K562 (cell line): ENCODE measurements around the gene SEC24B. TPM values are rescaled to one million over a fixed set of nuclear protein-coding genes. Genes with fewer than 3 reads are reported as not detected.

Experiments
- ATAC-seq: fragments of 200-7000 bp; cut with Tn5 transposase; 3 replicates; pipeline ENCODE4 v1.9.1; 2020; ENCODE audit warnings: moderate library complexity
- BruUV-seq: library from RNA; stranded (reverse); fragments of 400-500 nt; replicated peaks from 2 replicates; lab custom pipeline; 2021; lab: Mats Ljungman, UMichigan
- CTCF ChIA-PET: fragments of 300-600 bp; formaldehyde crosslinking; extraction: SDS; loops from one replicate; lab custom pipeline; 2021; ENCODE audit warnings: low intra/inter-chr PET ratio; lab: Yijun Ruan, JAX
- POLR2A ChIA-PET: fragments of 300-600, 350-650 bp; sonication (Branson Sonifier 250); formaldehyde crosslinking; extraction: SDS; loops from one replicate; lab custom pipeline; 2021; ENCODE audit warnings: antibody characterized with exemption, inconsistent platforms; lab: Yijun Ruan, JAX
- DNase-seq, 4 experiments: peaks; one replicate each; pipeline versions ENCODE4 v3.0.0 to v3.0.0-alpha.2; 2011 to 2018; ENCODE audit warnings: low spot score in 3 of 4, mixed read lengths in 3 of 4; ENCODE audit errors: extremely low read depth in 1 of 4
- FAIRE-seq: peaks from 2 replicates; lab custom pipeline; 2011; peaks lifted over from hg19 to GRCh38; lab: Jason Lieb, UNC
- H2AFZ ChIP-seq: 2 replicates; pipeline ENCODE4 v1.6.0; 2011; ENCODE audit warnings: low read depth, low read length, control low read depth, inconsistent platforms
- H3K27ac ChIP-seq: fragments of 200-600 bp; 3 replicates; pipeline ENCODE4 v1.8.0; 2011; ENCODE audit warnings: low read depth, mild to moderate bottlenecking, control low read depth, inconsistent platforms, low read length, moderate library complexity, mixed read lengths; ENCODE audit errors: extremely low read depth
- H3K27me3 ChIP-seq, 2 experiments: fragments of 300-600 bp in 1 of 2; 2 replicates in 1 of 2; 3 replicates in 1 of 2; pipeline versions ENCODE4 v1.6.0 to v1.8.0; 2011; ENCODE audit warnings: inconsistent platforms in 2 of 2, low read length in 2 of 2, mild to moderate bottlenecking in 1 of 2, mixed read lengths in 1 of 2, moderate library complexity in 1 of 2; ENCODE audit not compliant: control insufficient read depth in 2 of 2, insufficient read depth in 2 of 2
- H3K36me3 ChIP-seq: fragments of 300-600 bp; 3 replicates; pipeline ENCODE4 v1.8.0; 2011; ENCODE audit warnings: mild to moderate bottlenecking, low read length, inconsistent platforms; ENCODE audit not compliant: control insufficient read depth, insufficient read depth
- H3K4me1 ChIP-seq, 2 experiments: fragments of 200-600 bp in 1 of 2; replicated peaks in 1 of 2; 2 replicates in 1 of 2; 3 replicates in 1 of 2; pipeline versions ENCODE4 v1.5.1 to v1.8.0; 2011; ENCODE audit warnings: inconsistent platforms in 2 of 2, low read length in 2 of 2, mild to moderate bottlenecking in 1 of 2, mixed read lengths in 1 of 2, moderate library complexity in 1 of 2; ENCODE audit not compliant: control insufficient read depth in 2 of 2, insufficient read depth in 2 of 2
- H3K4me2 ChIP-seq: 2 replicates; pipeline ENCODE4 v1.6.1; 2011; ENCODE audit warnings: low read length, control low read depth, inconsistent platforms, mixed read lengths; ENCODE audit not compliant: insufficient read depth
- H3K4me3 ChIP-seq: fragments of 200-600 bp; sonication (generic), shearing (Covaris generic); 2 replicates; pipeline ENCODE4 v1.5.1; 2016; ENCODE audit warnings: control low read depth, inconsistent platforms
- H3K79me2 ChIP-seq: fragments of 200-600 bp; 3 replicates; pipeline ENCODE4 v1.8.0; 2011; ENCODE audit warnings: low read length, inconsistent platforms; ENCODE audit not compliant: control insufficient read depth, insufficient read depth
- H3K9ac ChIP-seq, 2 experiments: 2 replicates each; pipeline versions ENCODE4 v1.6.0 to v1.6.1; 2011; ENCODE audit warnings: low read depth in 2 of 2, low read length in 2 of 2, control low read depth in 1 of 2, inconsistent platforms in 1 of 2, mild to moderate bottlenecking in 1 of 2, mixed read lengths in 1 of 2; ENCODE audit not compliant: insufficient read depth in 1 of 2
- H3K9me1 ChIP-seq: one replicate; pipeline ENCODE4 v1.6.0; 2011; ENCODE audit warnings: inconsistent platforms, mild to moderate bottlenecking, low read length, moderate library complexity; ENCODE audit not compliant: control insufficient read depth, insufficient read depth
- H3K9me3 ChIP-seq: replicated peaks from 2 replicates; pipeline ENCODE4 v1.5.1; 2011; ENCODE audit warnings: low read depth, low read length, inconsistent platforms; ENCODE audit not compliant: control insufficient read depth, insufficient read depth
- H4K20me1 ChIP-seq: replicated peaks from 2 replicates; pipeline ENCODE4 v1.6.1; 2011; ENCODE audit warnings: low read length, inconsistent platforms, mixed read lengths; ENCODE audit not compliant: control insufficient read depth, insufficient read depth
- BDP1 ChIP-seq: IDR thresholded peaks from 3 replicates; pipeline ENCODE4 v1.6.1; 2011; ENCODE audit not compliant: insufficient read length, insufficient read depth
- BRD4 ChIP-seq: fragments of 200-600 bp; sonication (generic); IDR thresholded peaks from 2 replicates; pipeline ENCODE4 v1.6.1; 2017; ENCODE audit warnings: inconsistent platforms
- CBX1 ChIP-seq: sonication (generic); IDR thresholded peaks from 2 replicates; pipeline ENCODE4 v1.6.1; 2016; ENCODE audit warnings: antibody characterized with exemption, low read depth, mild to moderate bottlenecking
- CHD7 ChIP-seq: fragments of 200-600 bp; sonication (generic); IDR thresholded peaks from one replicate; pipeline ENCODE4 v1.6.1; 2012; ENCODE audit warnings: mild to moderate bottlenecking, low read depth, low read length, inconsistent platforms
- HEY1 ChIP-seq: fragments of 250-450 bp; sonication (Bioruptor Pico); IDR thresholded peaks from 2 replicates; pipeline ENCODE4 v1.5.0; 2020; ENCODE audit warnings: mild to moderate bottlenecking, moderate library complexity, borderline replicate concordance
- ZNF212 ChIP-seq: fragments of 450-650 bp; formaldehyde crosslinking; IDR thresholded peaks from 2 replicates; pipeline ENCODE4 v1.4.0; 2020; ENCODE audit warnings: mild to moderate bottlenecking
- WGBS: fragments of 100-300 bp; shearing (Covaris generic); methylation state at CpG from one replicate; pipeline ENCODE4 v1.1.6; 2016; ENCODE audit warnings: low coverage, mixed read lengths; ENCODE audit not compliant: insufficient coverage; ENCODE audit errors: missing lambda C conversion rate; 5-methylcytosine and 5-hydroxymethylcytosine counted together
- in situ Hi-C: fragments of 300-500 bp; cut with MboI; formaldehyde crosslinking; loops from 4 replicates; pipeline ENCODE4 v1.15.0; 2018; ENCODE audit warnings: inconsistent platforms, mixed read lengths
- intact Hi-C: fragments of 100-400 bp; cut with micrococcal nuclease; formaldehyde crosslinking; loops from 2 replicates; pipeline ENCODE4 v1.14.2; 2022
- polyA plus RNA-seq, 8 experiments: library from polyadenylated mRNA; depleted of rRNA in 4 of 8; stranded (reverse) in 5 of 8; unstranded in 3 of 8; fragments of >200 nt; fragmentation: Nextera tagmentation in 2 of 8; fragmentation: Illumina TruSeq in 1 of 8; extraction: Ambion mirVana in 2 of 8; extraction: Trizol in 1 of 8; gene quantifications; 2 replicates each; pipeline versions ENCODE4 v1.2.1 to v1.2.3, GENCODE V29; 2011 to 2014; ENCODE audit warnings: inconsistent platforms in 1 of 8, missing spikeins in 1 of 8
- total RNA-seq, 7 experiments: library from RNA; depleted of rRNA in 6 of 7; stranded (reverse); fragments of >200 nt in 6 of 7; fragmentation: Illumina TruSeq in 2 of 7; extraction: Trizol in 2 of 7; gene quantifications; 2 replicates each; pipeline versions ENCODE4 v1.2.1 to v1.2.3, GENCODE V29; 2011 to 2021; ENCODE audit warnings: low replicate concordance in 1 of 7

The SEC24B gene
- total and polyA plus RNA-seq, 9 of the 15 experiments (the other 6 are each of a cell fraction or from before 2014, with no cell fraction given), result 6.3 to 46.4 (median 17.1) TPM

GRCh38 chr4:109589119-109589518 is 155.5 kb downstream of the SEC24B start:
- H3K4me1 ChIP-seq, result no peaks in the 10 kb centered on the region; a peak in 2 of 5 replicates
- H3K79me2 ChIP-seq, result no peaks in the 10 kb centered on the region
- in situ Hi-C loops, result no loop called here

GRCh38 chr4:109589605-109590004 is 156.0 kb downstream of the SEC24B start:
- no TSS peak for BruUV-seq
- WGBS, result 8% methylated on average over 2 of the region's 2 CpGs
- no peak for TF ChIP-seq BDP1
- no peak for TF ChIP-seq HEY1 (CRISPR knock-in tag)
- TF ChIP-seq CHD7, result no peak

More at GRCh38 chr4:109589119-109589518, 155.5 kb downstream of the SEC24B start:
- Histone ChIP-seq H3K9me1 (no peaks in the 10 kb centered on the region), H3K4me3 (no peak overlapping the region), H3K36me3 (no peaks in the 10 kb centered on the region), H3K27ac (no peak overlapping the region), H4K20me1 (no peaks in the 10 kb centered on the region), H3K9me3 (no peaks in the 10 kb centered on the region), H2AFZ (no peak overlapping the region), H3K27me3 (no peaks in the 10 kb centered on the region), H3K9ac (no peak overlapping the region), H3K4me2 (no peak overlapping the region)
- DNase-seq, result no peak
- no peak for TF ChIP-seq BRD4
- no peak for TF ChIP-seq ZNF212 (CRISPR knock-in tag)
- TF ChIP-seq CBX1, result no peak
- ChIA-PET CTCF (no interaction called here), POLR2A (no interaction called here)
- intact Hi-C loops, result no loop called here
- BruUV-seq, result no TSS peak
- ATAC-seq, result no peak
- no peak for FAIRE-seq
- WGBS, result 22% methylated on average over 2 of the region's 2 CpGs

More at GRCh38 chr4:109589605-109590004, 156.0 kb downstream of the SEC24B start:
- DNase-seq, result no peak
- Histone ChIP-seq H3K36me3 (no peaks in the 10 kb centered on the region), H2AFZ (no peak overlapping the region), H3K4me2 (no peak overlapping the region), H3K27me3 (no peaks in the 10 kb centered on the region), H3K27ac (no peak overlapping the region), H3K4me1 (no peaks in the 10 kb centered on the region; a peak in 2 of 5 replicates), H3K9me3 (no peaks in the 10 kb centered on the region), H3K79me2 (no peaks in the 10 kb centered on the region), H4K20me1 (no peaks in the 10 kb centered on the region), H3K9me1 (no peaks in the 10 kb centered on the region), H3K4me3 (no peak overlapping the region), H3K9ac (no peak overlapping the region)
- no peak for FAIRE-seq
- intact Hi-C loops, result no loop called here
- in situ Hi-C loops, result no loop called here
- ChIA-PET CTCF (no interaction called here), POLR2A (no interaction called here)
- ATAC-seq, result no peak
